K562 (cell line): ENCODE measurements around the gene MOAP1. TPM values are rescaled to one million over a fixed set of nuclear protein-coding genes. Genes with fewer than 3 reads are reported as not detected.

Source experiments
- E2F6 ChIP-seq, 2 experiments: IDR thresholded peaks; 2 replicates each; pipeline ENCODE4 v1.6.1; 2011; ENCODE audit warnings: borderline replicate concordance in 1 of 2, control low read depth in 1 of 2, low read depth in 1 of 2, low read length in 1 of 2, mild to moderate bottlenecking in 1 of 2, mixed read lengths in 1 of 2, moderate library complexity in 1 of 2; ENCODE audit not compliant: insufficient read depth in 1 of 2, insufficient read length in 1 of 2, poor library complexity in 1 of 2, severe bottlenecking in 1 of 2; ENCODE audit errors: extremely low read depth in 1 of 2
- EGR1 ChIP-seq: fragments of 450-650 bp; conservative IDR thresholded peaks from 2 replicates; pipeline ENCODE4 v1.6.1; 2017; ENCODE audit warnings: mild to moderate bottlenecking
- KLF13 ChIP-seq: fragments of 450-650 bp; IDR thresholded peaks from 2 replicates; pipeline ENCODE4 v1.6.1; 2016; ENCODE audit warnings: missing genetic modification characterization, low read depth, mild to moderate bottlenecking, missing compliant biosample characterization, moderate library complexity, borderline replicate concordance
- NCOR1 ChIP-seq: fragments of 450-650 bp; IDR thresholded peaks from 2 replicates; pipeline ENCODE4 v1.6.1; 2016; ENCODE audit warnings: mild to moderate bottlenecking, moderate library complexity
- POLR2G ChIP-seq: fragments of 200-400 bp; formaldehyde crosslinking; IDR thresholded peaks from 2 replicates; pipeline ENCODE4 v1.6.1; 2017; ENCODE audit warnings: low read depth, mild to moderate bottlenecking, antibody characterized with exemption, low read length, moderate library complexity
- RAD21 ChIP-seq, 2 experiments: fragments of 250-450 bp in 1 of 2; fragments of 450-650 bp in 1 of 2; sonication (Bioruptor Pico) in 1 of 2; formaldehyde crosslinking in 1 of 2; IDR thresholded peaks in 1 of 2; conservative IDR thresholded peaks in 1 of 2; 2 replicates each; pipeline versions ENCODE4 v1.4.0 to v1.8.0; 2020 to 2022; ENCODE audit warnings: mild to moderate bottlenecking in 2 of 2, moderate library complexity in 1 of 2
- RNF219 ChIP-seq: fragments of 250-450 bp; sonication (Bioruptor Pico); IDR thresholded peaks from 2 replicates; pipeline ENCODE4 v1.5.0; 2022; ENCODE audit warnings: mild to moderate bottlenecking
- STAT6 ChIP-seq: sonication (generic); formaldehyde crosslinking; IDR thresholded peaks from 2 replicates; pipeline ENCODE4 v1.8.1; 2023; ENCODE audit warnings: mild to moderate bottlenecking, missing genetic modification reagents
- XRCC5 ChIP-seq: fragments of 200-400 bp; formaldehyde crosslinking; IDR thresholded peaks from 2 replicates; pipeline ENCODE4 v1.6.1; 2017; ENCODE audit warnings: low read depth, mild to moderate bottlenecking, low read length
- ZNF12 ChIP-seq: sonication (generic); formaldehyde crosslinking; IDR thresholded peaks from 2 replicates; pipeline ENCODE4 v1.4.0; 2020; ENCODE audit warnings: mild to moderate bottlenecking, missing genetic modification reagents
- ZNF212 ChIP-seq: fragments of 450-650 bp; formaldehyde crosslinking; IDR thresholded peaks from 2 replicates; pipeline ENCODE4 v1.4.0; 2020; ENCODE audit warnings: mild to moderate bottlenecking
- ZNF518B ChIP-seq: fragments of 250-450 bp; sonication (Bioruptor Pico); IDR thresholded peaks from 2 replicates; pipeline ENCODE4 v1.5.0; 2021; ENCODE audit warnings: mild to moderate bottlenecking, moderate library complexity
- polyA plus RNA-seq, 8 experiments: library from polyadenylated mRNA; depleted of rRNA in 4 of 8; stranded (reverse) in 5 of 8; unstranded in 3 of 8; fragments of >200 nt; fragmentation: Nextera tagmentation in 2 of 8; fragmentation: Illumina TruSeq in 1 of 8; extraction: Ambion mirVana in 2 of 8; extraction: Trizol in 1 of 8; gene quantifications; 2 replicates each; pipeline versions ENCODE4 v1.2.1 to v1.2.3, GENCODE V29; 2011 to 2014; ENCODE audit warnings: inconsistent platforms in 1 of 8, missing spikeins in 1 of 8
- total RNA-seq, 7 experiments: library from RNA; depleted of rRNA in 6 of 7; stranded (reverse); fragments of >200 nt in 6 of 7; fragmentation: Illumina TruSeq in 2 of 7; extraction: Trizol in 2 of 7; gene quantifications; 2 replicates each; pipeline versions ENCODE4 v1.2.1 to v1.2.3, GENCODE V29; 2011 to 2021; ENCODE audit warnings: low replicate concordance in 1 of 7
- TF ChIP-seq, protein P1 (sequence below), 2 experiments: fragments of 450-650 bp in 1 of 2; sonication (generic) in 1 of 2; formaldehyde crosslinking in 1 of 2; IDR thresholded peaks in 1 of 2; conservative IDR thresholded peaks in 1 of 2; 2 replicates each; pipeline versions ENCODE4 v1.6.1 to v1.8.1; 2016 to 2023; ENCODE audit warnings: mild to moderate bottlenecking in 2 of 2, moderate library complexity in 2 of 2, inconsistent platforms in 1 of 2, missing genetic modification reagents in 1 of 2

MOAP1 gene
- total and polyA plus RNA-seq, 9 of the 15 experiments (the other 6 are each of a cell fraction or from before 2014, with no cell fraction given), result 1.5 to 14.4 (median 6.0) TPM

DNA sequence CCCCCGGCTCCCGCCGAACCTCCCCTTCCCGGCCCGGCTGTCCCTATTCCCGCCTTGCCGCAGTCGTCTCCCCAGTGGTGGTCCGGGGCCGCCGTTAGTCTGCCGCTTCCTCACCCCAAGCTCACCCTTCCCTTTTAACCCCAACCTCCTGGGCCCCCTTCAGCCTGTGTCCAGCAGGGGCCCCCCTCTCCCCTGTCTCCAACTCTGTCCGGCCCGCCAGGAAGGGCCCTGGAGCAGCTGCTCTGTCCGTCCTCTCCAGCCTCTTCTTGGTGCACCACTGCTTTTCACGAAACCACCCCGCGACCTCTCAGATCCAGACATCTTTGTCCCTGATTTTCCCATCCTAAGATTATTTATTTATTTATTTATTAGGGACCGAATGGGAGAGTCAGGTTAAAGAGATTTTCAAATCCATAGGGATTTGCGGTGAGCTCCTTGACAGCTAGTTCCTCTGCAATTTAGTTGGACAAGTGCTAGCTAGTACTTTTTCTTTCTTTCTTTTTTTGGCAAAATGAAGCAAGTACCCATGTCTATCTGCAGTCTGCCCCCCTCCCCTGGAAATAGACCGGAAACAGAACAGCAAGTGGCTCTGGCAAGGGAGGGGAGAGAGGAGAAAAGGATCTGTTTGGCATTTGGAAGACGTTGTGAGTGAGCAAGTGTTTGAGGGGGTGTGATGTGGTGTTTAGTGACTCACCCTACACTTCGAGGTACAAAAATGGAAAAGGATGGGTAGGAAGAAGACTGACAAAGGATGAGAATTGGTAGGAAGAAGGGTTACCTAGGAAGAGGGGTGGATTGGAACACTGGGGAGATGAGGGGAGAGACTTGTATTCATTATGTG, 23.0 kb upstream of the MOAP1 start (continued):
- TF ChIP-seq ZNF518B (no peak), E2F6 (IDR thresholded peaks at IDR 0.05; ENCODE audit: borderline replicate concordance in 1 of 2, extremely low read depth in 1 of 2, insufficient read depth in 1 of 2, insufficient read length in 1 of 2, low read depth in 1 of 2, low read length in 1 of 2, poor library complexity in 1 of 2, severe bottlenecking in 1 of 2) (no peak), POLR2G (no peak), XRCC5 (no peak), EGR1 (peak; percentile 76), RNF219 (CRISPR knock-in tag) (no peak), ZNF212 (CRISPR knock-in tag) (no peak), RAD21 (CRISPR knock-in tag; conservative IDR thresholded peaks at IDR 0.05 in 1 of 2, IDR thresholded peaks at IDR 0.05 in 1 of 2) (peak; percentile 24 to 39; a peak in 3 of 4 replicates), STAT6 (CRISPR knock-in tag) (no peak), NCOR1 (no peak), KLF13 (no peak), ZNF12 (CRISPR knock-in tag) (no peak)
- TF ChIP-seq, protein P1, sequence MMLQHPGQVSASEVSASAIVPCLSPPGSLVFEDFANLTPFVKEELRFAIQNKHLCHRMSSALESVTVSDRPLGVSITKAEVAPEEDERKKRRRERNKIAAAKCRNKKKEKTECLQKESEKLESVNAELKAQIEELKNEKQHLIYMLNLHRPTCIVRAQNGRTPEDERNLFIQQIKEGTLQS (IDR thresholded peaks at IDR 0.05), result peak; percentile 47; the same call in 1 of the 2 replicates
- TF ChIP-seq, protein P1 (CRISPR knock-in tag; conservative IDR thresholded peaks at IDR 0.05), result no peak
